NCI-H345 (cell line): Measurements from ENCODE around the gene OR14I1.
"Not testable (repeated sequence)": the region's sequence is repeated elsewhere in the genome, so short reads cannot be mapped to it uniquely, and the experiment has no call there.

Experiments
- DNase-seq: peaks from one replicate; lab custom pipeline; 2025; lab: John Stamatoyannopoulos, UW

OR14I1 gene

GRCh38 chr1:248688527-248689298, 13.9 kb downstream of the OR14I1 start:
- no peak for DNase-seq

- DNase-seq, result no peak
Measured at GRCh38 chr1:248686815-248687214, 15.8 kb downstream of the OR14I1 start.

GRCh38 chr1:248681651-248682050, 20.9 kb downstream of the OR14I1 start:
- no peak for DNase-seq

- no peak for DNase-seq
Measured at GRCh38 chr1:248670003-248670402, 32.6 kb downstream of the OR14I1 start.

- not testable (repeated sequence) for DNase-seq
Measured at GRCh38 chr1:248663453-248664328, 38.9 kb downstream of the OR14I1 start.

GRCh38 chr1:248656797-248657196, 45.8 kb downstream of the OR14I1 start:
- not testable (repeated sequence) for DNase-seq

- DNase-seq, result not testable (repeated sequence)
Measured at GRCh38 chr1:248655354-248655753, 47.2 kb downstream of the OR14I1 start, which contains the start of gene OR2T27. Gene OR2T27 (minus strand): TSS chr1:248655528. CDS start chr1:248650884, 4,644 bp downstream.
